ENCODE results near the gene TNFRSF25. TPM values are rescaled to one million over a fixed set of nuclear protein-coding genes. Genes with fewer than 3 reads are reported as not detected.

The TNFRSF25 gene
- total and polyA plus RNA-seq, 9 of the 15 experiments (the other 6 are each of a cell fraction or from before 2014, with no cell fraction given) = 0.24 to 0.49 TPM; not detected in 7

DNA sequence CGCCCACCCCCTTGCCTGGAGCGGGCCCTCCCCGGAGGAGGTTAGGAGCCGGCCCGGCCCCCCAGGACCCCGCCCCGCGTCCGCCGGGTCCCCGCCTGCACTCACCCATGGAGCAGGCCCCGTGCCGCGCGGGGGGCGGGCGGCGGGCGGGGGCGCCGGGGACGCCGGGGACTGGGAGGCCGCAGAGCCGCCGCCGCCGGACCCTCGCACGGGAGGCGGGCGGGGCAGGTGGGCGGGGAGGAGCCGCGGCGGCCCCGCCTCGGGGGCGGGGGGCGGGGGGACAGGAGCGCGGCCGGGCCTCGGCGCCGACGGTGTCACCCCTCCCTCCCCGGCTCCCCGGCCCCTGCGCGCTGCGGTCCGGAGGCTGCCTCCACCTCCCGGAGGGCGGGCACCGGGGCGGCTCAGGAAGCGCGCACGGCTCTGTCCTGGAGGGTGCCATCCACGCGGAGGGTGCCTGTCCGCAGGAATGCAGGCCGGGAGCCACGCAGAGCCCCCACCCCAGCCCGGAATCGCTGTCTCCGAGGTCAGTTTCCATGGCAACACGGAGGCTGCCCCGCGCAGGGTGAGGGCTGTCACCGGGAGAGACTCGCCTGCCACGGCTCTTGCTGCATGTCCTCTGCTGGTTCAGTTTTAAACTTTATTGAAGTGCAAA, 31.4 kb upstream of the TNFRSF25 start (continued):
- TF ChIP-seq, protein P1, sequence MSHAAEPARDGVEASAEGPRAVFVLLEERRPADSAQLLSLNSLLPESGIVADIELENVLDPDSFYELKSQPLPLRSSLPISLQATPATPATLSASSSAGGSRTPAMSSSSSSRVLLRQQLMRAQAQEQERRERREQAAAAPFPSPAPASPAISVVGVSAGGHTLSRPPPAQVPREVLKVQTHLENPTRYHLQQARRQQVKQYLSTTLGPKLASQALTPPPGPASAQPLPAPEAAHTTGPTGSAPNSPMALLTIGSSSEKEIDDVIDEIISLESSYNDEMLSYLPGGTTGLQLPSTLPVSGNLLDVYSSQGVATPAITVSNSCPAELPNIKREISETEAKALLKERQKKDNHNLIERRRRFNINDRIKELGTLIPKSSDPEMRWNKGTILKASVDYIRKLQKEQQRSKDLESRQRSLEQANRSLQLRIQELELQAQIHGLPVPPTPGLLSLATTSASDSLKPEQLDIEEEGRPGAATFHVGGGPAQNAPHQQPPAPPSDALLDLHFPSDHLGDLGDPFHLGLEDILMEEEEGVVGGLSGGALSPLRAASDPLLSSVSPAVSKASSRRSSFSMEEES (CRISPR knock-in tag; IDR thresholded peaks at IDR 0.05) = no peak
- TF ChIP-seq FOXO4 (CRISPR knock-in tag; IDR thresholded peaks at IDR 0.05) (no peak), FOS (IDR thresholded peaks at IDR 0.05; ENCODE audit: extremely low read depth, insufficient read length) (no peak), SUPT5H (IDR thresholded peaks at IDR 0.05) (no peak), U2AF1 (optimal IDR thresholded peaks at IDR 0.05; ENCODE audit: low read depth, low read length) (no peak), LEF1 (IDR thresholded peaks at IDR 0.05) (no peak), GTF3C2 (IDR thresholded peaks at IDR 0.05; ENCODE audit: borderline replicate concordance, extremely low read depth, insufficient read length) (no peak)
- TF ChIP-seq, protein P2, sequence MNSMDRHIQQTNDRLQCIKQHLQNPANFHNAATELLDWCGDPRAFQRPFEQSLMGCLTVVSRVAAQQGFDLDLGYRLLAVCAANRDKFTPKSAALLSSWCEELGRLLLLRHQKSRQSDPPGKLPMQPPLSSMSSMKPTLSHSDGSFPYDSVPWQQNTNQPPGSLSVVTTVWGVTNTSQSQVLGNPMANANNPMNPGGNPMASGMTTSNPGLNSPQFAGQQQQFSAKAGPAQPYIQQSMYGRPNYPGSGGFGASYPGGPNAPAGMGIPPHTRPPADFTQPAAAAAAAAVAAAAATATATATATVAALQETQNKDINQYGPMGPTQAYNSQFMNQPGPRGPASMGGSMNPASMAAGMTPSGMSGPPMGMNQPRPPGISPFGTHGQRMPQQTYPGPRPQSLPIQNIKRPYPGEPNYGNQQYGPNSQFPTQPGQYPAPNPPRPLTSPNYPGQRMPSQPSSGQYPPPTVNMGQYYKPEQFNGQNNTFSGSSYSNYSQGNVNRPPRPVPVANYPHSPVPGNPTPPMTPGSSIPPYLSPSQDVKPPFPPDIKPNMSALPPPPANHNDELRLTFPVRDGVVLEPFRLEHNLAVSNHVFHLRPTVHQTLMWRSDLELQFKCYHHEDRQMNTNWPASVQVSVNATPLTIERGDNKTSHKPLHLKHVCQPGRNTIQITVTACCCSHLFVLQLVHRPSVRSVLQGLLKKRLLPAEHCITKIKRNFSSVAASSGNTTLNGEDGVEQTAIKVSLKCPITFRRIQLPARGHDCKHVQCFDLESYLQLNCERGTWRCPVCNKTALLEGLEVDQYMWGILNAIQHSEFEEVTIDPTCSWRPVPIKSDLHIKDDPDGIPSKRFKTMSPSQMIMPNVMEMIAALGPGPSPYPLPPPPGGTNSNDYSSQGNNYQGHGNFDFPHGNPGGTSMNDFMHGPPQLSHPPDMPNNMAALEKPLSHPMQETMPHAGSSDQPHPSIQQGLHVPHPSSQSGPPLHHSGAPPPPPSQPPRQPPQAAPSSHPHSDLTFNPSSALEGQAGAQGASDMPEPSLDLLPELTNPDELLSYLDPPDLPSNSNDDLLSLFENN (IDR thresholded peaks at IDR 0.05; ENCODE audit: low read depth in 2 of 2, low read length in 2 of 2) = no peak
- TF ChIP-seq, protein P3, sequence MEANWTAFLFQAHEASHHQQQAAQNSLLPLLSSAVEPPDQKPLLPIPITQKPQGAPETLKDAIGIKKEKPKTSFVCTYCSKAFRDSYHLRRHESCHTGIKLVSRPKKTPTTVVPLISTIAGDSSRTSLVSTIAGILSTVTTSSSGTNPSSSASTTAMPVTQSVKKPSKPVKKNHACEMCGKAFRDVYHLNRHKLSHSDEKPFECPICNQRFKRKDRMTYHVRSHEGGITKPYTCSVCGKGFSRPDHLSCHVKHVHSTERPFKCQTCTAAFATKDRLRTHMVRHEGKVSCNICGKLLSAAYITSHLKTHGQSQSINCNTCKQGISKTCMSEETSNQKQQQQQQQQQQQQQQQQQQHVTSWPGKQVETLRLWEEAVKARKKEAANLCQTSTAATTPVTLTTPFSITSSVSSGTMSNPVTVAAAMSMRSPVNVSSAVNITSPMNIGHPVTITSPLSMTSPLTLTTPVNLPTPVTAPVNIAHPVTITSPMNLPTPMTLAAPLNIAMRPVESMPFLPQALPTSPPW (CRISPR knock-in tag; IDR thresholded peaks at IDR 0.05) = peak; percentile 57
- TF ChIP-seq, protein P4, sequence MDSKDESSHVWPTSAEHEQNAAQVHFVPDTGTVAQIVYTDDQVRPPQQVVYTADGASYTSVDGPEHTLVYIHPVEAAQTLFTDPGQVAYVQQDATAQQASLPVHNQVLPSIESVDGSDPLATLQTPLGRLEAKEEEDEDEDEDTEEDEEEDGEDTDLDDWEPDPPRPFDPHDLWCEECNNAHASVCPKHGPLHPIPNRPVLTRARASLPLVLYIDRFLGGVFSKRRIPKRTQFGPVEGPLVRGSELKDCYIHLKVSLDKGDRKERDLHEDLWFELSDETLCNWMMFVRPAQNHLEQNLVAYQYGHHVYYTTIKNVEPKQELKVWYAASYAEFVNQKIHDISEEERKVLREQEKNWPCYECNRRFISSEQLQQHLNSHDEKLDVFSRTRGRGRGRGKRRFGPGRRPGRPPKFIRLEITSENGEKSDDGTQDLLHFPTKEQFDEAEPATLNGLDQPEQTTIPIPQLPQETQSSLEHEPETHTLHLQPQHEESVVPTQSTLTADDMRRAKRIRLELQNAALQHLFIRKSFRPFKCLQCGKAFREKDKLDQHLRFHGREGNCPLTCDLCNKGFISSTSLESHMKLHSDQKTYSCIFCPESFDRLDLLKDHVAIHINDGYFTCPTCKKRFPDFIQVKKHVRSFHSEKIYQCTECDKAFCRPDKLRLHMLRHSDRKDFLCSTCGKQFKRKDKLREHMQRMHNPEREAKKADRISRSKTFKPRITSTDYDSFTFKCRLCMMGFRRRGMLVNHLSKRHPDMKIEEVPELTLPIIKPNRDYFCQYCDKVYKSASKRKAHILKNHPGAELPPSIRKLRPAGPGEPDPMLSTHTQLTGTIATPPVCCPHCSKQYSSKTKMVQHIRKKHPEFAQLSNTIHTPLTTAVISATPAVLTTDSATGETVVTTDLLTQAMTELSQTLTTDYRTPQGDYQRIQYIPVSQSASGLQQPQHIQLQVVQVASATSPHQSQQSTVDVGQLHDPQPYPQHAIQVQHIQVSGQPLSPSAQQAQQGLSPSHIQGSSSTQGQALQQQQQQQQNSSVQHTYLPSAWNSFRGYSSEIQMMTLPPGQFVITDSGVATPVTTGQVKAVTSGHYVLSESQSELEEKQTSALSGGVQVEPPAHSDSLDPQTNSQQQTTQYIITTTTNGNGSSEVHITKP (IDR thresholded peaks at IDR 0.05; ENCODE audit: partially characterized antibody) = peak; percentile 68
